HCT116 (cell line): ENCODE measurements around the gene TEK. TPM values are rescaled to one million over a fixed set of nuclear protein-coding genes. Genes with fewer than 3 reads are reported as not detected.

Source experiments
- ATAC-seq: fragments of 200-7000 bp; cut with Tn5 transposase; 2 replicates; pipeline ENCODE4 v1.9.1; 2020; ENCODE audit warnings: mild to moderate bottlenecking, moderate library complexity
- BruUV-seq: library from RNA; stranded (reverse); fragments of 400-500 nt; replicated peaks from 2 replicates; lab custom pipeline; 2021; lab: Mats Ljungman, UMichigan
- CTCF ChIA-PET: fragments of 300-600 bp; sonication (Branson Sonifier 250); formaldehyde crosslinking; loops from one replicate; lab custom pipeline; 2021; ENCODE audit warnings: antibody characterized with exemption; lab: Charles Lee
- POLR2A ChIA-PET: fragments of 300-600, 350-600 bp; sonication (Branson Sonifier 250); formaldehyde crosslinking; loops from one replicate; lab custom pipeline; 2021; ENCODE audit warnings: antibody characterized with exemption; lab: Charles Lee
- RAD21 ChIA-PET, 2 experiments: fragments of 300-600 bp; sonication (Branson Sonifier 250); formaldehyde crosslinking; loops; one replicate each; lab custom pipeline; 2023; ENCODE audit warnings: low total read pairs in 2 of 2; ENCODE audit not compliant: uncharacterized antibody in 2 of 2, unreplicated experiment in 2 of 2, low non-redundant PET in 1 of 2; lab: Charles Lee
- DNase-seq: peaks from one replicate; pipeline ENCODE4 v3.0.0-alpha.2; 2010; ENCODE audit warnings: low read depth, low spot score
- H2AFZ ChIP-seq: fragments of 200-600 bp; shearing (Covaris generic), sonication (generic); 2 replicates; pipeline ENCODE4 v1.6.1; 2017; ENCODE audit warnings: low read depth, mixed run types, mixed read lengths, antibody characterized with exemption, low read length; ENCODE audit not compliant: poor library complexity, severe bottlenecking
- H3K27ac ChIP-seq: 2 replicates; pipeline ENCODE4 v1.5.1; 2012; ENCODE audit warnings: low read depth, low read length
- H3K27me3 ChIP-seq: fragments of 200-600 bp; sonication (generic); 2 replicates; pipeline ENCODE4 v1.6.1; 2016; ENCODE audit warnings: mixed run types, low read length, mixed read lengths; ENCODE audit not compliant: insufficient read depth
- H3K36me3 ChIP-seq, 2 experiments: fragments of 200-500 bp in 1 of 2; fragments of 200-600 bp in 1 of 2; sonication (Bioruptor generic) in 1 of 2; sonication (generic) in 1 of 2; 2 replicates each; pipeline versions ENCODE4 v1.5.1 to v1.6.1; 2014 to 2016; ENCODE audit warnings: low read length in 2 of 2, inconsistent platforms in 1 of 2, mixed read lengths in 1 of 2, mixed run types in 1 of 2; ENCODE audit not compliant: insufficient read depth in 2 of 2, control insufficient read depth in 1 of 2
- H3K4me1 ChIP-seq, 2 experiments: fragments of 200-600 bp in 1 of 2; sonication (generic) in 1 of 2; 2 replicates each; pipeline versions ENCODE4 v1.5.1 to v1.6.1; 2012 to 2017; ENCODE audit warnings: low read length in 2 of 2, inconsistent platforms in 1 of 2, mild to moderate bottlenecking in 1 of 2, mixed read lengths in 1 of 2, mixed run types in 1 of 2, moderate library complexity in 1 of 2; ENCODE audit not compliant: insufficient read depth in 2 of 2, control insufficient read depth in 1 of 2
- H3K4me2 ChIP-seq: fragments of 200-600 bp; sonication (generic); 2 replicates; pipeline ENCODE4 v1.6.1; 2017; ENCODE audit warnings: mixed run types, low read length, mixed read lengths
- H3K4me3 ChIP-seq, 2 experiments: fragments of 200-600 bp in 1 of 2; sonication (generic) in 1 of 2; replicated peaks in 1 of 2; 2 replicates each; pipeline ENCODE4 v1.5.1; 2011 to 2016; ENCODE audit warnings: low read length in 2 of 2, control low read depth in 1 of 2, low read depth in 1 of 2, mild to moderate bottlenecking in 1 of 2, mixed read lengths in 1 of 2, mixed run types in 1 of 2
- H3K79me2 ChIP-seq: fragments of 200-600 bp; sonication (generic); 2 replicates; pipeline ENCODE4 v1.6.1; 2017; ENCODE audit warnings: mild to moderate bottlenecking, mixed run types, low read length, moderate library complexity, mixed read lengths; ENCODE audit not compliant: insufficient read depth
- H3K9ac ChIP-seq: fragments of 200-600 bp; sonication (generic); 2 replicates; pipeline ENCODE4 v1.6.1; 2016; ENCODE audit warnings: low read length, mixed read lengths
- H3K9me2 ChIP-seq: fragments of 200-600 bp; sonication (generic), shearing (Covaris generic); 2 replicates; pipeline ENCODE4 v1.6.1; 2017; ENCODE audit warnings: mixed run types, mild to moderate bottlenecking, moderate library complexity; ENCODE audit not compliant: insufficient read depth
- H3K9me3 ChIP-seq, 2 experiments: fragments of 200-500 bp in 1 of 2; fragments of 200-600 bp in 1 of 2; sonication (Bioruptor generic) in 1 of 2; sonication (generic) in 1 of 2; 2 replicates each; pipeline ENCODE4 v1.6.1; 2014 to 2017; ENCODE audit warnings: low read length in 2 of 2, mixed read lengths in 2 of 2, inconsistent platforms in 1 of 2, low read depth in 1 of 2, mild to moderate bottlenecking in 1 of 2, mixed run types in 1 of 2, moderate library complexity in 1 of 2; ENCODE audit not compliant: control insufficient read depth in 1 of 2, insufficient read depth in 1 of 2
- H4K20me1 ChIP-seq: fragments of 200-600 bp; sonication (generic), shearing (Covaris generic); 2 replicates; pipeline ENCODE4 v1.6.1; 2017; ENCODE audit warnings: mixed run types, mild to moderate bottlenecking, moderate library complexity; ENCODE audit not compliant: insufficient read depth
- EZH2 ChIP-seq: fragments of 200-600 bp; sonication (generic); IDR thresholded peaks from 2 replicates; pipeline ENCODE4 v1.6.1; 2017; ENCODE audit warnings: antibody characterized with exemption, mixed run types
- EZH2phosphoT487 ChIP-seq: fragments of 200-600 bp; IDR thresholded peaks from 2 replicates; pipeline ENCODE4 v1.6.1; 2018; ENCODE audit warnings: antibody characterized with exemption, borderline replicate concordance
- JUND ChIP-seq: IDR thresholded peaks from 2 replicates; pipeline ENCODE4 v1.6.1; 2012
- RAD21 ChIP-seq: IDR thresholded peaks from 2 replicates; pipeline ENCODE4 v1.6.1; 2012; ENCODE audit warnings: low read depth, mild to moderate bottlenecking
- SRF ChIP-seq: IDR thresholded peaks from 2 replicates; pipeline ENCODE4 v1.6.1; 2012; ENCODE audit warnings: low read depth
- TCF7L2 ChIP-seq: IDR thresholded peaks from 2 replicates; pipeline ENCODE4 v1.7.0; 2011; ENCODE audit warnings: borderline replicate concordance, inconsistent platforms; ENCODE audit not compliant: insufficient read depth, insufficient read length; ENCODE audit errors: extremely low read depth
- ZFX ChIP-seq: fragments of 450-650 bp; IDR thresholded peaks from 2 replicates; pipeline ENCODE4 v1.6.1; 2017
- intact Hi-C: fragments of 100-400 bp; cut with micrococcal nuclease; formaldehyde crosslinking; loops from 2 replicates; pipeline ENCODE4 v1.10.0; 2022
- total RNA-seq: library from RNA; stranded (reverse); gene quantifications from one replicate; pipeline ENCODE4 v1.2.1, GENCODE V29; 2021; ENCODE audit not compliant: unreplicated experiment
- TF ChIP-seq, protein P1 (sequence below): IDR thresholded peaks from 2 replicates; pipeline ENCODE4 v1.6.1; 2012; ENCODE audit warnings: low read depth

Gene TEK
- total RNA-seq, 1 experiment from 2014 or later = 0.15 TPM

DNA sequence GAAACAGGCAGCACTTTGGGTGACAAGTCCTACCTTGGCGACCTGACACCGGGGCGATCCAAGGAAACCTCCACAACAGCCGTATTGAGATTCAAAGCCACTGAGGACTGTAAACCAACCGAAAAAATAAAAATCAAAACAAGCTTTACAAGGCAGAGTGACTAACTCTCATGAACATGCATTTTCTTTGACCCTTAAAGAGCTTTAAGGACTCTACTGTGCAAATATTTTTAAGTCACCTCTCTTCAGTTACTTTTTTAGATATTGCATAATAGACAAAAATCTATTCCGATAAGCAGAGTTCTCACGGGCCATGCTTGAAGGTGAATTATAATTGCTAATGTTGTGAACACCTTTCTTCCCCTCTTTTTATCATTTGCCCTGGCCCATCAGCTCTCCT, 149.6 kb downstream of the TEK start:
- H3K36me3 ChIP-seq = no peaks in the 10 kb centered on the region
- H3K79me2 ChIP-seq = no peaks in the 10 kb centered on the region
- H3K9me3 ChIP-seq = no peaks in the 10 kb centered on the region
- intact Hi-C loops = no loop called here
- ChIA-PET POLR2A (no interaction called here), CTCF (interaction anchor here (1.4 kb wide), 1 partner anchor 11 kb away, joined by 5 read pairs; no protein-coding TSS in a partner anchor), RAD21 (no interaction called here)
- DNase-seq = no peak
- no peak overlapping the region for H3K27ac ChIP-seq
- TF ChIP-seq ZFX (no peak), SRF (no peak), JUND (no peak), EZH2 (no peak), EZH2phosphoT487 (no peak), RAD21 (no peak), TCF7L2 (no peak)
- TF ChIP-seq, protein P1, sequence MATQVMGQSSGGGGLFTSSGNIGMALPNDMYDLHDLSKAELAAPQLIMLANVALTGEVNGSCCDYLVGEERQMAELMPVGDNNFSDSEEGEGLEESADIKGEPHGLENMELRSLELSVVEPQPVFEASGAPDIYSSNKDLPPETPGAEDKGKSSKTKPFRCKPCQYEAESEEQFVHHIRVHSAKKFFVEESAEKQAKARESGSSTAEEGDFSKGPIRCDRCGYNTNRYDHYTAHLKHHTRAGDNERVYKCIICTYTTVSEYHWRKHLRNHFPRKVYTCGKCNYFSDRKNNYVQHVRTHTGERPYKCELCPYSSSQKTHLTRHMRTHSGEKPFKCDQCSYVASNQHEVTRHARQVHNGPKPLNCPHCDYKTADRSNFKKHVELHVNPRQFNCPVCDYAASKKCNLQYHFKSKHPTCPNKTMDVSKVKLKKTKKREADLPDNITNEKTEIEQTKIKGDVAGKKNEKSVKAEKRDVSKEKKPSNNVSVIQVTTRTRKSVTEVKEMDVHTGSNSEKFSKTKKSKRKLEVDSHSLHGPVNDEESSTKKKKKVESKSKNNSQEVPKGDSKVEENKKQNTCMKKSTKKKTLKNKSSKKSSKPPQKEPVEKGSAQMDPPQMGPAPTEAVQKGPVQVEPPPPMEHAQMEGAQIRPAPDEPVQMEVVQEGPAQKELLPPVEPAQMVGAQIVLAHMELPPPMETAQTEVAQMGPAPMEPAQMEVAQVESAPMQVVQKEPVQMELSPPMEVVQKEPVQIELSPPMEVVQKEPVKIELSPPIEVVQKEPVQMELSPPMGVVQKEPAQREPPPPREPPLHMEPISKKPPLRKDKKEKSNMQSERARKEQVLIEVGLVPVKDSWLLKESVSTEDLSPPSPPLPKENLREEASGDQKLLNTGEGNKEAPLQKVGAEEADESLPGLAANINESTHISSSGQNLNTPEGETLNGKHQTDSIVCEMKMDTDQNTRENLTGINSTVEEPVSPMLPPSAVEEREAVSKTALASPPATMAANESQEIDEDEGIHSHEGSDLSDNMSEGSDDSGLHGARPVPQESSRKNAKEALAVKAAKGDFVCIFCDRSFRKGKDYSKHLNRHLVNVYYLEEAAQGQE = no peak
- TF ChIP-seq, all 23 proteins: peak for 0
- no peaks in the 10 kb centered on the region for H4K20me1 ChIP-seq
- H3K4me3 ChIP-seq = no peak overlapping the region
- H3K4me1 ChIP-seq = peaks cover 0 to 4% of the 10 kb centered on the region in 2 experiments; a peak in 1 of 4 replicates
- no peak overlapping the region for H2AFZ ChIP-seq
- no peak overlapping the region for H3K9ac ChIP-seq
- H3K9me2 ChIP-seq = no peaks in the 10 kb centered on the region
- BruUV-seq = no TSS peak
- no peak overlapping the region for H3K4me2 ChIP-seq
- H3K27me3 ChIP-seq = peaks cover 33% of the 10 kb centered on the region
- ATAC-seq = no peak
